Vagina (tissue), 2 donors: ENCODE results near the gene ST8SIA2. TPM values are rescaled to one million over a fixed set of nuclear protein-coding genes. Genes with fewer than 3 reads are reported as not detected.

Experiments used
- DNase-seq, 2 donors: peaks; one replicate each; pipeline ENCODE4 v3.0.0-alpha.2; 2017; ENCODE audit errors: extremely low spot score in 2 of 2
- H3K27ac ChIP-seq: fragments of 200-600 bp; sonication (generic); one replicate; pipeline ENCODE4 v1.5.1; 2019
- H3K27me3 ChIP-seq: fragments of 200-600 bp; sonication (generic); one replicate; pipeline ENCODE4 v1.5.1; 2019
- H3K36me3 ChIP-seq, 2 donors: fragments of 200-600 bp; sonication (generic); one replicate each; pipeline ENCODE4 v1.5.1; 2017 to 2019
- H3K4me1 ChIP-seq: fragments of 200-600 bp; sonication (generic); one replicate; pipeline ENCODE4 v1.5.1; 2019
- H3K4me3 ChIP-seq, 2 donors: fragments of 200-600 bp; sonication (generic); 1 replicate in 1 of 2; 2 replicates in 1 of 2; pipeline ENCODE4 v1.5.1; 2016 to 2019
- H3K9me3 ChIP-seq: fragments of 200-600 bp; sonication (generic); one replicate; pipeline ENCODE4 v1.5.1; 2019
- POLR2A ChIP-seq, 2 donors: fragments of 450-650 bp; IDR thresholded peaks; one replicate each; pipeline ENCODE4 v1.6.1; 2017; ENCODE audit warnings: antibody characterized with exemption in 2 of 2, mild to moderate bottlenecking in 2 of 2, moderate library complexity in 2 of 2
- POLR2AphosphoS5 ChIP-seq, 2 donors: sonication (generic); formaldehyde crosslinking; IDR thresholded peaks; one replicate each; pipeline ENCODE4 v1.9.0; 2017; ENCODE audit warnings: antibody characterized with exemption in 2 of 2, mild to moderate bottlenecking in 2 of 2, low read depth in 1 of 2; ENCODE audit not compliant: insufficient read depth in 1 of 2
- intact Hi-C: fragments of 100-400 bp; cut with DNase I; formaldehyde crosslinking; loops from one replicate; pipeline ENCODE4 v1.15.1; 2023
- total RNA-seq: library from RNA; depleted of rRNA; stranded (reverse); fragments of >200 nt; gene quantifications from one replicate; pipeline ENCODE4 v1.2.3, GENCODE V29; 2016
- TF ChIP-seq, protein P1 (sequence below), 3 experiments: fragments of 450-650 bp in 2 of 3; fragments of 200-600 bp in 1 of 3; sonication (generic) in 1 of 3; IDR thresholded peaks; one replicate each; pipeline ENCODE4 v1.5.1; 2017 to 2019; ENCODE audit warnings: antibody characterized with exemption in 3 of 3, mild to moderate bottlenecking in 2 of 3, moderate library complexity in 2 of 3

The ST8SIA2 gene
- total RNA-seq, 1 donor from 2014 or later: not detected

DNA sequence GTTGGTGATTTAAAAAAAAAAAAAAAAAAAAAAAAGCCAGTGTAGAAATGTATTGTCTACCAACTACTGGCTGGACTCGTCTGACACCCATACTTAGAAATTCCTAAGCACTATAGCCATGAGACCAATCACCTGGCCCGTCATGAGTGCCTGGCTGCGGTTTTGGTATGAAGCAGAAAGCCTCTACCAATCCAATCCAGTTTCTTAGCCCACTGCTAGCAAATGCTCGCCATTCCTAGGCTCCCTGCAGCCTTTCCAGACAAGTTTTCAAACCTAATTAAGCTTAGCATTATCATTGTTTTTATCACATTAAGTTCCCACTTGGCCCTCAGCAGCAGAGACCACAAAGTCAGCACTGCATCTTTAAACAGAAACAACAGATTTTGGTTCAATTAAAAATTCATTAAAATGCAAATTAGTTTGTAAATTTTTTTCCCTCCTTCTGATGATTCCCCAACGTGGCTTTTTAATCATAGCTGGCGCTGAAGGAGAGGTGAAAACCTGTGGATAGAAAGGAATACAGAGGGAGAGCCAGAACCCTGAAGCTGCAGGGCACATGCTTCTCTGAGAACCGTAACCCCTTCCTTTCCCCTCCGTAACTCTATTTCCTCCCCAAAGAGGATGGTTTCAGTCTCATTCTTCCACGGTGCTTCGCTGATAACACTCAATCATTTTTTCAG, 32.2 kb upstream of the ST8SIA2 start:
- DNase-seq: no peak
- no peak overlapping the region for H3K27ac ChIP-seq
- H3K4me3 ChIP-seq: no peak overlapping the region
- TF ChIP-seq POLR2A (IDR thresholded peaks at IDR 0.05) (no peak), POLR2AphosphoS5 (IDR thresholded peaks at IDR 0.05; ENCODE audit: insufficient read depth in 1 of 2, low read depth in 1 of 2) (no peak)
- TF ChIP-seq, protein P1, sequence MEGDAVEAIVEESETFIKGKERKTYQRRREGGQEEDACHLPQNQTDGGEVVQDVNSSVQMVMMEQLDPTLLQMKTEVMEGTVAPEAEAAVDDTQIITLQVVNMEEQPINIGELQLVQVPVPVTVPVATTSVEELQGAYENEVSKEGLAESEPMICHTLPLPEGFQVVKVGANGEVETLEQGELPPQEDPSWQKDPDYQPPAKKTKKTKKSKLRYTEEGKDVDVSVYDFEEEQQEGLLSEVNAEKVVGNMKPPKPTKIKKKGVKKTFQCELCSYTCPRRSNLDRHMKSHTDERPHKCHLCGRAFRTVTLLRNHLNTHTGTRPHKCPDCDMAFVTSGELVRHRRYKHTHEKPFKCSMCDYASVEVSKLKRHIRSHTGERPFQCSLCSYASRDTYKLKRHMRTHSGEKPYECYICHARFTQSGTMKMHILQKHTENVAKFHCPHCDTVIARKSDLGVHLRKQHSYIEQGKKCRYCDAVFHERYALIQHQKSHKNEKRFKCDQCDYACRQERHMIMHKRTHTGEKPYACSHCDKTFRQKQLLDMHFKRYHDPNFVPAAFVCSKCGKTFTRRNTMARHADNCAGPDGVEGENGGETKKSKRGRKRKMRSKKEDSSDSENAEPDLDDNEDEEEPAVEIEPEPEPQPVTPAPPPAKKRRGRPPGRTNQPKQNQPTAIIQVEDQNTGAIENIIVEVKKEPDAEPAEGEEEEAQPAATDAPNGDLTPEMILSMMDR (IDR thresholded peaks at IDR 0.05): no peak
- H3K4me1 ChIP-seq: no peaks in the 10 kb centered on the region
- intact Hi-C loops: no loop called here
- H3K9me3 ChIP-seq: no peaks in the 10 kb centered on the region
- no peaks in the 10 kb centered on the region for H3K36me3 ChIP-seq
- no peaks in the 10 kb centered on the region for H3K27me3 ChIP-seq

DNA sequence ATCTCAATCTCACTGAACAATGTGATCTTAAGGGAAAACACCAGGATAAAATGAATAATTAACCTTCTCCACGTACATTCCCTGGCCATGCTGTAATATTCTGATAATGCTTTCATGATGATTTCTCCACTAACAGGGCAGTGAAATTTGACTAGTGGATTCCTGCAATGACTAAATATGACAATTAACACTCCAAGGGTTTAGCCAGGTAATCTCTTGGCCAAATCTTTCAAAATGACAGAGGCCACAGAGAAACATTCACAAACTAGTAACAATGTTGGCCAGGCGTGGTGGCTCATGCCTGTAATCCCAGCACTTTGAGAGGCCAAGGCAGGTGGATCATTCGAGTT, 31.7 kb upstream of the ST8SIA2 start:
- intact Hi-C loops: no loop called here

DNA sequence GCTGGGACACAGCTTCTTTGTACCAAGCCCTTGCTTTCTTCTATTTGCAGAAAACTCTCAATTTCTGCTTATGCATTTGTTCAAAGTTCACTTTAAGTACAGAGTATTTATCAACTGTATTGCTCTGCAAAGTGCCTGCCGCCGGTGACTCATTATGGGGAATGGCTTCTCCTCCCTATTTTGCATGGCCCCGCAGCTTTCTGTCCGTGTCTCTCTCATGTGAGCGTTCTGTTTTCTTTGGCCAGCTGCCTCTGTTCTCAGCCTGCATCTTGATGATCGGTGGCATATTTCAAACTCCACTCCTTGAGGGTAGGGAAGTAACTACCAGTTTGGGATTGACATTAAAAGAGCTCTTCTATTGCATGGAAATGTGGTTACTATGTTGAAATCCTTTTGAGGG, 28.6 kb upstream of the ST8SIA2 start:
- Histone ChIP-seq H3K36me3 (no peaks in the 10 kb centered on the region), H3K4me1 (no peaks in the 10 kb centered on the region), H3K4me3 (no peak overlapping the region), H3K9me3 (no peaks in the 10 kb centered on the region), H3K27me3 (no peaks in the 10 kb centered on the region), H3K27ac (no peak overlapping the region)
- intact Hi-C loops: no loop called here
- TF ChIP-seq POLR2AphosphoS5 (IDR thresholded peaks at IDR 0.05; ENCODE audit: insufficient read depth in 1 of 2, low read depth in 1 of 2) (no peak), POLR2A (IDR thresholded peaks at IDR 0.05) (no peak)
- TF ChIP-seq, protein P1 (IDR thresholded peaks at IDR 0.05): no peak
- no peak for DNase-seq

More for the DNA sequence above, 31.7 kb upstream of the ST8SIA2 start:
- TF ChIP-seq, protein P1 (IDR thresholded peaks at IDR 0.05): no peak
- TF ChIP-seq POLR2AphosphoS5 (IDR thresholded peaks at IDR 0.05; ENCODE audit: insufficient read depth in 1 of 2, low read depth in 1 of 2) (no peak), POLR2A (IDR thresholded peaks at IDR 0.05) (no peak)
- Histone ChIP-seq H3K4me1 (no peaks in the 10 kb centered on the region), H3K27me3 (no peaks in the 10 kb centered on the region), H3K36me3 (no peaks in the 10 kb centered on the region), H3K4me3 (no peak overlapping the region), H3K27ac (no peak overlapping the region), H3K9me3 (no peaks in the 10 kb centered on the region)
- DNase-seq: no peak

DNA sequence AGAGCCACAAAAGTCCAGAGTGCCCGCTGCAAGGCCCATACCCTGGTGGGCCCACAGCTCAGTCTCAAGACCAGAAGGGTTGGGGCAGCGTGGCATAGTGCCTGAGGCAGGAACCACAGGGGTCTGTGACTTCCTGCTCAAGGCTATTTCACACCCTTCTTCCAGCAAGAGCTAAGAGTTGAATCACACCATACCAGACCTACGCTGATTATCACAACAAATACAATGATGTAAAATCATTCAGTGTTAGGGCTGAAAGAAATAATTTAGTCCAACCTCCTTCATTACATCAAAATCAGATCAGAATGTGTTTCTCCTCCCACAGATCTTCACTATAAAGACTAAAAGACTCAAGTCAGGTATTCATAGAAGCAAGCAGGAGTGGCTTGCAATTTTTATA, 27.8 kb upstream of the ST8SIA2 start:
- intact Hi-C loops: no loop called here
- H3K36me3 ChIP-seq: no peaks in the 10 kb centered on the region
- H3K4me3 ChIP-seq: no peak overlapping the region
- no peak for TF ChIP-seq POLR2AphosphoS5 (IDR thresholded peaks at IDR 0.05; ENCODE audit: insufficient read depth in 1 of 2, low read depth in 1 of 2)
- no peak overlapping the region for H3K27ac ChIP-seq
- H3K9me3 ChIP-seq: no peaks in the 10 kb centered on the region
- no peaks in the 10 kb centered on the region for H3K4me1 ChIP-seq
- DNase-seq: no peak
- H3K27me3 ChIP-seq: no peaks in the 10 kb centered on the region

DNA sequence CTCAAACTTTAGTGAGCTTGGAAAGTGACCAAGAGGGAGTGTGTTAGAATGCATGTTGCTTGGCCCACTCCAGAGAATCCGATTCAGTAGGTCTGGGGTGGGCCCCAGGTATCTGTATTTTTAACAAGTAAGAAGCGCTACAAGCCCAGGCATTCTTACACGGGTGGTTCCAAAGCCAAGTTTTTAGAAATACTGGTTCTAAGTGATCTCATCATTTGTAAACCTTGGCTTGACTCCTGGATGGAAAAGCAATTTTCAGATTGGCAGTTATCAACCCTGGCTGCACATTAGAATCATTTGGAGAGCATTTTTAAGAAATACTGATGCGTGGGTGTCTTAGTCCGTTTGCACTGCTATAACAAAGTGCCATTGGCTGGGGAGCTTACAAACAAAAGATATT, 27.3 kb upstream of the ST8SIA2 start:
- TF ChIP-seq POLR2AphosphoS5 (IDR thresholded peaks at IDR 0.05; ENCODE audit: insufficient read depth in 1 of 2, low read depth in 1 of 2) (no peak), POLR2A (IDR thresholded peaks at IDR 0.05) (no peak)
- TF ChIP-seq, protein P1 (IDR thresholded peaks at IDR 0.05): no peak

More for the DNA sequence above, 27.3 kb upstream of the ST8SIA2 start:
- no peaks in the 10 kb centered on the region for H3K27me3 ChIP-seq
- no peak for DNase-seq
- no peak overlapping the region for H3K27ac ChIP-seq
- no peak overlapping the region for H3K4me3 ChIP-seq
- H3K36me3 ChIP-seq: no peaks in the 10 kb centered on the region
- H3K9me3 ChIP-seq: no peaks in the 10 kb centered on the region
- intact Hi-C loops: no loop called here
- no peaks in the 10 kb centered on the region for H3K4me1 ChIP-seq
